HG03066 (cell line): ENCODE results near the gene RHD.
"Not testable (repeated sequence)": the region's sequence is repeated elsewhere in the genome, so short reads cannot be mapped to it uniquely, and the experiment has no call there.

Source experiments
- ATAC-seq: cut with Tn5 transposase; IDR thresholded peaks from one replicate; pipeline ENCODE4 v1.9.1; 2021; ENCODE audit warnings: low read depth; ENCODE audit not compliant: unreplicated experiment

The RHD gene

GRCh38 chr1:25272238-25272637 lies at the start of gene RHD:
Gene RHD (plus strand): TSS chr1:25272509. CDS start chr1:25272548, 39 bp downstream.
- not testable (repeated sequence) for ATAC-seq

DNA sequence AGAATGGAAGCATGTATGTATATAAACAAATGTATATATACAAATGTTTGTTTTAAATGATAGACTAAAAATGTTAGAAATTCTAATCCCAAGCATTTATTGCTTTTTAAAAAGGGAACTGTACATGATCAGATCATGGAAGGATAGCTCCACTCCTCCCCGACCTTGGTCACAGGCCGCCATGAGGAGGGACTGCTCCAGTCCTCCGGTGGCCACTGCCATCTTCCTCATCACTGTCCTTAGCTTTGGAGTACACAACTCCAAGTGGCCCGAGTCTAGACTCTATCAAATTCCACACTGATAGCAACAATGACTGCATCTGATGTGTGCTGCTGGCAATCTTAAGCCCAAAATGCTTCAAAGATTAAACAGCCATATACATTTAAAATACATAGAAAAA lies 49.7 kb upstream of the RHD start:
- ATAC-seq: no peak

- ATAC-seq: no peak
Measured at GRCh38 chr1:25223471-25223870, 48.8 kb upstream of the RHD start.

DNA sequence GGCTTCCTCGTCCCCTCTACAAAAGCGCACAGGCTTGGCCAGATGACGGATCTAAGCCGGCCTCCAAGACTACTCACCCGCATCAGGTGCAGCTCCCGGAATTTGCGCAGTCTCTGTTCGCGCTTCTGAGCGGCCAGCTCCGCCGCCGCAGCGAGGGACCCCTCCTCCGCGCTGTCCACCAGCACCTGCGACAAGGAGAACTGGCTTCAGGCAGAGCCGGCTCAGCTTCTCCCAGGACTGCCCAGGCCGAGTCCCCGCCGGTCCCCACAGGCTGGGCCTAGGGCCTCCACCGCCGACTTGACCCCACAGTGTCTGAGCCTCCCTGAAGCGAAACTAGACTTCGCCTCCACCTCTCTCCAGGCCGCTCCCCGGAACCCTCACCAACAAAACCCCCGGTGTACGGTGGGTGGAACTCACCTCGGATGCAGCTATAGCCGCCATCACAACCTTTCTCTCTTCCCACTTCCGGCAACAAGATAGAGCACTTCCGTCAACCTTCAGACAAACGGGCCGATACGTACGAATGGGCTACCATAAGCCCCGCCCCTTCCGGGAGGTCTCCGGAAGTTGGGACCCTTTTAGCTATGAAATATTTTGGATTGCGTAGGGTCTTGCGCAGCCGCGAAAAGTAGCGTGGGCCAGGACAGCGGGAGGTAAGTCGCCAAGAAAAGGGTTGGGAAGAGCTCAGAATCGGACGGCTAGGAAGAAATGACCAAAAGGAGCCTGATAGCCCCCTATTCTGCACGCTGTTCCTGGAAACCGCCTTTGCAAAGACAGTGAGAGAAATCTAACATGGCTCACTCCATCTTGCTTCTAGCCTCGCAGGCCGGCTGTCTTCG lies 40.1 kb upstream of the RHD start, which contains the start of gene SYF2:
TSS of gene SYF2 (minus strand) at position 476 of the 839 bp plus-strand sequence. CDS start at position 441, 35 bp downstream.
- peak; percentile 79 for ATAC-seq

DNA sequence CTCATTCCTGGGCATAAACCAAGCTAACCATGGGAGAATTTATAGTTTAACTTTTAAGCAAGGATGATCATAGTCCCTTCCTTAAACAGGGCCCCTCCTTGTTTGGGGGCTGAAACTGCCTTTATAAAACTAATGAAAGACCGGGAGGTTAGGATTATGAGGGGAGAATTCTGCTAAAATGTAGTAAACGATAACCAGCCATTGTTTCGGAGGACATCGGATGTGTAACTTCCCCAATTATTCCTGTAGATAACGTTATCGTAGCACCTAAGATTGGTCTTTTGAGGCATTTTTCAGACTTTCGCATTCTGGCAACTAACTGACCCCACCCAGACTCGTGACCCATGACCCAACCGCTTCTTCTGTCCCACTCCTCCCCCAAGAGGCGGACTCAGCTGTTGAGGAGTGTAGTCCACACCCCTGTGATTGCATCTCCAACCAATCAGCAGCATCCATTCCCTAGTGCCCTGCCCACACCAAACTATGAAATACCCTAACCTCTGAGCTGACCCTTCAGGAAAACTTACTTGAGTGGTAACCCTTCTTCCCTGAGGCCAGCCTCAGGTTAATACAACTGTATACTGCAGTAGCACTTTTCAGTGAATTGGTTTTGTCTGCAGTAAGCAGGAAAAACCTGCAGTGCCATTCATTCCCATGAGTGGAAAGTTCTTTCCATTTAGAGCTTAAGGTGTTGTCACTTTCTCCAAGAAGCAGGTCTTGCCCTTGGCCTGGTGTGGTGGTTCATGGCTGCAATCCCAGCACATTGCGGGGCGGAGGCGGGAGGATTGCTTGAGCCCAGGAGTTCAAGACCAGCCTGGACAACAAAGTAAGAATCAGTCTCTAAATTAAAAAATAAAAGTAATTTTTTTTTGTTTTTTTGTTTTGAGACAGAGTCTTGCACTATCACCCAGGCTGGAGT lies 39.2 kb upstream of the RHD start:
- peak; percentile 45 for ATAC-seq

GRCh38 chr1:25235411-25235810 lies 36.9 kb upstream of the RHD start:
- not testable (repeated sequence) for ATAC-seq

GRCh38 chr1:25236261-25236660 lies 36.0 kb upstream of the RHD start:
- ATAC-seq: not testable (repeated sequence)

DNA sequence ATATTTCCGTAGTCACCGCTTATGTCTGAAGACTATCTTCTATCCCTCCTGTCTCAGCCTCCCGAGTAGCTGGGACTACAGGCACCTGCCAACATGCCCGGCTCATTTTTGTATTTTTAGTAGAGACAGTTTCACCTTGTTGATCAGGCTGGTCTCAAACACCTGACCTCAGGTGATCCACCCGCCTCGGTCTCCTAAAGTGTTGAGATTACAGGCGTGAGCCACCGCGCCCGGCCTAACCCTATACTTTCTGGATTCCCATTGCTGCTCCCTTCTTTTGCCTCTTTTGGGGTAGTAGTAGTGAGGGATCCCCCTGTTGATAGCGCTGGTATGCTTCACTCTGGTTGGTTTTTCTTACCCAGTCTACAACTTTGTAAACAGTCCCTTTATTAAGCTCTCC lies 34.3 kb upstream of the RHD start:
- no peak for ATAC-seq

GRCh38 chr1:25239681-25240541 lies 32.4 kb upstream of the RHD start:
- peak; percentile 71 for ATAC-seq

DNA sequence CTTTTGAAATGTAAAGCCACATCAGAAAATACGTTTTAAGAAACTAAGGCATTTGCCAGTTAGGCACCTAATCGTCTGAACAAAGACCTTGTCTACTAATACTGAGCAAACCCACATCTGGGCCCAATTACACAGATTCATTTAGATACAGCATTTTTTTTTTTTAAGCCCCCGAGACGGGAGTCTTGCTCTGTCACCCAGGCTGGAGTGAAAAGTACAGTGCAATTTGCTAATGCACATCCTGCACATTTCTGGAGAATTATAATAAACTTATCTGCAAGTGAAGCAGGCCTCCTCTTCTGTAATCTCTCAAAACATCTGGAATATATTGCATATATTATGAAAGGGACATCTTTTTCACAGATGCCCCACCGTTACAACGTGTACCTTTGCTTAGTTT lies 28.4 kb upstream of the RHD start:
- no peak for ATAC-seq

GRCh38 chr1:25245393-25245792 lies 26.9 kb upstream of the RHD start:
- ATAC-seq: no peak

- no peak for ATAC-seq
Measured at GRCh38 chr1:25245809-25246599, 26.3 kb upstream of the RHD start.

GRCh38 chr1:25246600-25247023 lies 25.7 kb upstream of the RHD start:
- ATAC-seq: no peak

GRCh38 chr1:25247024-25247828 lies 25.1 kb upstream of the RHD start, which contains the start of gene RSRP1:
Gene RSRP1 (minus strand): TSS chr1:25247454. CDS start chr1:25246963, 491 bp downstream.
- ATAC-seq: peak; percentile 88

GRCh38 chr1:25247829-25248754 lies 24.2 kb upstream of the RHD start:
- peak; percentile 48 for ATAC-seq

DNA sequence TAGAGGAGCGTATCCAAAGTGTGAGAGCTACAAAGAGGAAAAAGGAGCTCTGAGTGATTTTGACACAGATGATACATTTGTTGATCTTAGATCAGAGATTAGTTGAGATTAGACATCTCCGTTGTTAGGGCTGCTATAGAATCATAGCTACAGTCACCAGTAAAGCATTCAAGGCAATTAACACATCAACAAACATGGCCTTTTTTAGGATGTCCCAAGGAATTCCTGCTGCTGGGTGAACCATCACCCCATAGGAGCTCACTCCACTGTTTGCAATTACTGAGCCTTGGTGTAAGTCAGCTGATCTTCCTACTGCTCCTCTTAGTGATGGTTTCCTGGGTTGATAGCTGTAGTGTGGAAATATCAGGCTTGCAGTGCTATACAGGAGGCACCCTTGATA lies 18.4 kb upstream of the RHD start:
- ATAC-seq: no peak

- ATAC-seq: no peak
Measured at GRCh38 chr1:25255706-25256577, 16.4 kb upstream of the RHD start.
